H1 (cell line): ENCODE data around the gene MYMX.
A peak's percentile ranks its signal among the peaks of the same experiment; 100 is the strongest.

Experiments used
- ATF3 ChIP-seq: IDR thresholded peaks from 2 replicates; pipeline ENCODE4 v1.6.1; 2011; ENCODE audit warnings: low read depth, mild to moderate bottlenecking, low read length; ENCODE audit not compliant: insufficient read depth
- BRCA1 ChIP-seq: IDR thresholded peaks from 2 replicates; pipeline ENCODE4 v1.6.1; 2012; ENCODE audit warnings: low read depth, low read length, improper control_type of control experiment
- CTCF ChIP-seq, 3 experiments: IDR thresholded peaks; 1 replicate in 2 of 3; 2 replicates in 1 of 3; pipeline versions ENCODE4 v1.5.1 to v1.6.1; 2011; ENCODE audit warnings: low read length in 3 of 3, mild to moderate bottlenecking in 3 of 3, inconsistent platforms in 2 of 3, low read depth in 1 of 3, moderate library complexity in 1 of 3; ENCODE audit not compliant: insufficient read depth in 1 of 3; ENCODE audit errors: control extremely low read depth in 1 of 3
- EZH2 ChIP-seq: fragments of 200-600 bp; sonication (generic); IDR thresholded peaks from 2 replicates; pipeline ENCODE4 v1.7.1; 2012; ENCODE audit warnings: low read depth, mild to moderate bottlenecking, moderate library complexity, low read length, inconsistent platforms; ENCODE audit not compliant: severe bottlenecking
- FOSL1 ChIP-seq: IDR thresholded peaks from 2 replicates; pipeline ENCODE4 v1.6.1; 2011; ENCODE audit warnings: mild to moderate bottlenecking, low read depth, low read length, moderate library complexity; ENCODE audit not compliant: insufficient read depth
- JUN ChIP-seq: IDR thresholded peaks from 2 replicates; pipeline ENCODE4 v1.6.1; 2011; ENCODE audit warnings: low read depth, mild to moderate bottlenecking, improper control_type of control experiment, low read length
- NRF1 ChIP-seq: IDR thresholded peaks from 2 replicates; pipeline ENCODE4 v1.6.1; 2011; ENCODE audit warnings: mild to moderate bottlenecking, low read depth, low read length, improper control_type of control experiment
- PHF8 ChIP-seq: fragments of 200-600 bp; sonication (generic); conservative IDR thresholded peaks from 2 replicates; pipeline ENCODE4 v1.7.1; 2012; ENCODE audit warnings: low read depth, mild to moderate bottlenecking, inconsistent platforms, low read length, moderate library complexity
- POLR2A ChIP-seq, 2 experiments: IDR thresholded peaks; 1 replicate in 1 of 2; 2 replicates in 1 of 2; pipeline ENCODE4 v1.6.1; 2011; ENCODE audit warnings: low read depth in 2 of 2, low read length in 2 of 2, mild to moderate bottlenecking in 2 of 2; ENCODE audit errors: control extremely low read depth in 1 of 2
- POLR2AphosphoS5 ChIP-seq: IDR thresholded peaks from 2 replicates; pipeline ENCODE4 v1.6.1; 2011; ENCODE audit warnings: low read depth, low read length
- POU5F1 ChIP-seq: IDR thresholded peaks from 2 replicates; pipeline ENCODE4 v1.6.1; 2011; ENCODE audit warnings: low read depth, mild to moderate bottlenecking, low read length, moderate library complexity
- TEAD4 ChIP-seq: IDR thresholded peaks from 2 replicates; pipeline ENCODE4 v1.6.1; 2012; ENCODE audit warnings: low read depth, low read length, inconsistent platforms, mixed read lengths
- USF2 ChIP-seq: IDR thresholded peaks from 2 replicates; pipeline ENCODE4 v1.6.1; 2011; ENCODE audit warnings: low read length, improper control_type of control experiment
- YY1 ChIP-seq: IDR thresholded peaks from 2 replicates; pipeline ENCODE4 v1.6.1; 2011; ENCODE audit warnings: low read depth, mild to moderate bottlenecking, low read length

GRCh38 chr6:44183783-44184182 lies 32.9 kb upstream of the MYMX start:
- TF ChIP-seq JUN = no peak
- no peak for TF ChIP-seq NRF1
- 0 out of 4 replicates have a peak, but pooled peaks of 1 of the 3 experiments have one; percentile 8 for TF ChIP-seq CTCF (IDR thresholded peaks at IDR 0.05; ENCODE audit: control extremely low read depth in 1 of 3, insufficient read depth in 1 of 3, low read depth in 1 of 3, low read length in 3 of 3)
- no peak for TF ChIP-seq TEAD4
- no peak for TF ChIP-seq YY1
- TF ChIP-seq USF2 = no peak
- no peak for TF ChIP-seq POLR2AphosphoS5
- no peak for TF ChIP-seq PHF8
- no peak for TF ChIP-seq BRCA1
- no peak for TF ChIP-seq POU5F1
- no peak for TF ChIP-seq EZH2
- TF ChIP-seq ATF3 = no peak
- no peak for TF ChIP-seq POLR2A (IDR thresholded peaks at IDR 0.05; ENCODE audit: control extremely low read depth in 1 of 2, low read depth in 2 of 2, low read length in 2 of 2)
- no peak for TF ChIP-seq FOSL1
